HG03565 (cell line): Measurements from ENCODE around the gene CRISPLD2.
"Not testable (repeated sequence)": the region's sequence is repeated elsewhere in the genome, so short reads cannot be mapped to it uniquely, and the experiment has no call there.

Source experiments
- ATAC-seq: cut with Tn5 transposase; IDR thresholded peaks from one replicate; pipeline ENCODE4 v1.9.1; 2021; ENCODE audit warnings: mild to moderate bottlenecking, moderate library complexity; ENCODE audit not compliant: unreplicated experiment

CRISPLD2 gene

GRCh38 chr16:84927621-84928591 is 108.1 kb downstream of the CRISPLD2 start:
- ATAC-seq, result no peak

DNA sequence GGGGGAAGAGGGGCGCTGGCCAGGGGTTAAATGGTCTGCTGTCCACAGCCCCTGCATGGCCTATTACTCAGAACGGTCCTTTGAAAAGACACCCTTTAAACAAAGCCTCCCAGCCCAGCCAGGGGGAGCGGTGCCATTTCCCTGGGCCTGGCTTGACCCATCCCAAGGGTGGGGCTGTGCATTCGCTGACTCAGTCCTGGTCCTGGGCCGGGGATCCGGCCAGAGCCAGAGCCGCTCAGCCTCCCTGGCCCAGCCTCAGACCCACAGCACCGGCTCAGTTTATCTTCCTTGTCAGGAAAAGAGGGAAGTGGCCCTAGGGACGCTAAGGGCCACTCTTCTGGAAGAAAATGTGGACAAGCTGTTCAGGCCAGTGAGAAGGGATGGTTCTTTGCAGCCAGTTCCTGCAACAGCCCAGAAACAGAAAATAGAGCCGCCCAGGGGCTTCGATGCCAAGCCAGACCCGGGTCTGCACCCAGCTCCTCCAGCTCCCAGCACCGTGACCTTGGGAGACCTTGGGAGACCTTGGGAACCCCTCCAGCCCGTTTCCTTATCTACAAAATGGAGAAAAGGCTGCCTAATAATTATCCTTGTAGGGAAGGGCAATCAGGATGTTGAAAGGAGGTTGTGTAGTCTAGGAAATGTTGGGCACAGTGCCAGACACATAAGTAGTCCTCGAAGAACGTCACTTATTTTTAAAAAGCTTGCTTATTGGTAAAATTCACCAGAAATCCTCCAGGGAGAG is 109.1 kb downstream of the CRISPLD2 start:
- no peak for ATAC-seq

DNA sequence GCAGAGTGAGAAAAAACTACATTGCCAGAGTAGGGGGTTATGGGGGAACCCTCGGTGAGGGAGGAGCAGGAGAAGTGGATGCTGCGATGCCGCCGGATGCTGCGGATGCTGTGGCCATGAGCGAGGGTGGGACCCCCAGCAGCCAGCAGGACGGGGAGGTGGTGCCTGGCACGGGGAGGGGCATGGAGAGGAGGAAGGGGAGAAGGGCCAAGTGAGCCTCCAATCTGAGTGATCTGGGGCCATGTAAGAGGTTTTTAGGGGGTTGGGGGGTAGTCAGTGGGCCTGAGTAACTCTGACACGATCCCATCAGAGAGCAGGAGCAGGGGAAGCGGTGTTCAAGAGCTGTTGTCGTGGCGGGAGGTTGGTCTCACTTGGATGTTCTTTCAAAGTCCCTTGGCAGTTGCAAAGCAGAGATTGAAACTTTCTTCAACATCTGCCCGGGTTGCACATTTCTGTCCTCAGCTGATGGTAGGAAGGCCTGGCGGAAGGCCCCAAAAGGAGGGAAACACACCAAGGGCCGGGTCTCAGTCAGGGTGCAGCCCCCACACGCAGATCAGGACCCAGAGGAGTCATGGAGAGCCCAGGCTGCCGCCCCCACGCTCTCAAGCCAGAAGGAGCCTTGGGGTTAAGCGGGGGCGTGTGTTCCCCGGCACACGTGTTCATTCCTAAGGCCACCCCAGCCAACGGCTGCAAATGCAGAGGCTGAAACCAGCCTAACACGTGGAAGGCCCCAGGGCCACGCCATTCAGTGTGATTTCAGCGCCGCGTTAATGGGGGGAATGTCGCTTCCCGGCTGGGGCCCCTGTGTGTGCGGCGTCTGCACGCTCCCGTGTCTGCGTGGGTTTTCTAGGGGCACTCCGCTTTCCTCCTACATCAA is 109.9 kb downstream of the CRISPLD2 start:
- no peak for ATAC-seq

DNA sequence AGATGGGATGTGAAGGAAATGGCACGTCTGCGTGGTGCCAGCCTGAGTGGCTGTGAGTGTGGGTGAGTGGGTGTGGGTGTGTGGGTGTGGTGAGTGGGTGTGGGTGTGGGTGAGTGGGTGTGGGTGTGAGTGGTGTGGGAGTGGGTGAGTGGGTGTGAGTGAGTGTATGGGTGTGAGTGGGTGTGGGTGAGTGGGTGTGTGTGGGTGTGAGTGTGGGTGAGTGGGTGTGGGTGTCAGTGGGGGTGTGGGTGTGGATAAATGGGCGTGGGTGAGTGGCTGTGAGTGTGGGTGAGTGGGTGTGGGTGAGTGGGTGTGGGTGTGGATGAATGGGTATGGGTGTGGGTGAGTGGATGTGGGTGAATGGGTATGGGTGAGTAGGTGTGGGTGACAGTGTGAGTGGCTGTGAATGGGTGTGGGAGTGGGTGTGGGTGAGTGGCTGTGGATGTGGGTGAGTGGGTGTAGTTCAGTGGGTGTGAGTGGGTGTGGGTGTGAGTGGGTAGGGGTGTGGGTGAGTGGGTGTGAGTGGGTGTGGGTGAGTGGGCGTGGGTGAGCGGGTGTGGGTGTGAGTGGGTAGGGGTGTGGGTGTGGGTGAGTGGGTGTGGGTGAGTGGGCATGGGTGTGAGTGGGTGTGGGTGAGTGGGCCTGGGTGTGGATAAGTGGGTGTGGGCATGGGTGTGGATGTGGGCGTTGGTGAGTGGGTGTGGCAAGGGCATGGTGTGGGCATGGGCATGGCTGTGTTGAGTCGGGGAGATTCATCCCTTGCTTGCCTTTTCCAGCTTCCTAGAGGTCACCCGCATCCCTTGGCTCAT is 110.7 kb downstream of the CRISPLD2 start:
- ATAC-seq, result no peak

DNA sequence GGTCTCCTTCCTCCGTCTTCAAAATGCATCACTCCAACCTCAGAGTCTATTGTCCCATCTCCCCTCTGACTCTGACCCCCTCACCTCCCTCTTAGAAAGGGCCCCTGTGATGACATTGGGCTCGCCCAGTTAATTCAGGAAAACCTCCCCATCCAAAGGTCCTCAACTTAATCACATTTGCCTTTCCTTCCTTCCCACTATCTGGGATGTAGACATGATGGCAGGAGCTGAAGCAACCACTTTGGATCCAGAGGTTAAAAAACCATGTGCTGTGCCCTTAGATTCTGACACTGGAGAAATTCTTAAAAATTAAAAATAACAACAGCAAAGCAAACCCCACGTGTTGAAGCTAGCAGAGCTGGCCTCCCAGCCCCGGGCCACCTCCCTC is 111.3 kb downstream of the CRISPLD2 start:
- no peak for ATAC-seq

- no peak for ATAC-seq
These were observed 111.7 kb downstream of the CRISPLD2 start for GRCh38 chr16:84931506-84931905.

DNA sequence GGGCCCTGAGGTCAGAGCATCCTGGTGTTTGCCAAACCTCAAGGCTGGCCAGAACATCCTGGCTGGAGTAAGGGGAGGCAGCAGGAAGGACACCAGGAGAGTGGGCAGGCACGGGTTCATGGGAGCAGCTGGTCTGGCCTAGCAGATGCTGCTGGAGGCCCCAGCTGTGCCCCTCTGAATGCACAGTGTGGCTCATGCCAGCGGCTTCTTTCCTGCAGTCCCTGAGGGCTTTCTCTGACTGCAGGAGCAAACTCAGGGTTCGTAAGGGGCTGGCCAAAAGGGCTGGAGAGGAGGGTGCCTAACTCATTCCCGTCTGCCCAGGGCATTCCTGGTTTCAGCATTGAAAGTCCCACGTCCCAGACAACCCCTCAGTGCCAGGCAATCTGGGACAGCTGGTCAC is 112.9 kb downstream of the CRISPLD2 start:
- ATAC-seq, result no peak

DNA sequence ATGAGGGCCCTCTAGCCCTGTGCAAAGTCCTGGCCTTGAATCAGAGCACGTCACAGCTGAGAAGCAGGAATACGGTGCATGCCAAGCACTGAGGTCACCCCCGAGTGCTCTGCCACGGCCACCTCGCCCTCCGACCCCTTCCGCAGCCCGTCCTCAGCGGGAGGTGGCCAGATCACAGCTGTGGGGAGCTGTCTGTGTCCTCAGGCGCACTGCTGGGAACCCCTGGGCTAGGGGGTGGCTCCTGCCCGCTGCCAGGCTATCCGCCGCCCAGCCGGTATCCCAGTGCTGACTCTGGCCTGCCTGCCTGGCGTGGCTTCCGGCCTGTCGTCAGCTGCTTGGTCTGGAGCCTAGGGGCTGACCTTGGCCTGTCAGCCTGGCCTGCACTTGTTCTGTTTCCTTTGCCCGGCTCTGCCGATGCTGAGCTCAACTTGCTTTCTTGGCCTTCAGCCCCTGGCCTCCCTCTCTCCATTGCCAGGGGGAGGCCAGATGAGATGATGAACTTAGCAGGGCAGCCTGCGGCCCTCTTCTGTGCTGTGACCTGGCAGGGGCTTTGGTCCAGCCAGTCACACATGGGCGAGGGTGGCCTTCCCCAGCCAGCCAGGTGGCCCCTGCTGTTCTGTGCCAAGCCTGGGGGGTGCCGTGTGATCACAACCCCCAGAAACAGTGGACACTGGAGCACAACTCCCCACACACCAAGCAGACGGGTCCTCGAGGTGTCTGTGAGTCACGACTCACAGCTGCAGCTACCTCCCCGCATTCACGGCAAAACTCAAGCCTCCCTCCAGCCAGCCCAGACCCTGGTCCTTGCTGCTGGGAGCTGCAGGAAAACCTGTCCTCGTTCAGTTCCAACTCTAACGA is 114.2 kb downstream of the CRISPLD2 start:
- no peak for ATAC-seq

DNA sequence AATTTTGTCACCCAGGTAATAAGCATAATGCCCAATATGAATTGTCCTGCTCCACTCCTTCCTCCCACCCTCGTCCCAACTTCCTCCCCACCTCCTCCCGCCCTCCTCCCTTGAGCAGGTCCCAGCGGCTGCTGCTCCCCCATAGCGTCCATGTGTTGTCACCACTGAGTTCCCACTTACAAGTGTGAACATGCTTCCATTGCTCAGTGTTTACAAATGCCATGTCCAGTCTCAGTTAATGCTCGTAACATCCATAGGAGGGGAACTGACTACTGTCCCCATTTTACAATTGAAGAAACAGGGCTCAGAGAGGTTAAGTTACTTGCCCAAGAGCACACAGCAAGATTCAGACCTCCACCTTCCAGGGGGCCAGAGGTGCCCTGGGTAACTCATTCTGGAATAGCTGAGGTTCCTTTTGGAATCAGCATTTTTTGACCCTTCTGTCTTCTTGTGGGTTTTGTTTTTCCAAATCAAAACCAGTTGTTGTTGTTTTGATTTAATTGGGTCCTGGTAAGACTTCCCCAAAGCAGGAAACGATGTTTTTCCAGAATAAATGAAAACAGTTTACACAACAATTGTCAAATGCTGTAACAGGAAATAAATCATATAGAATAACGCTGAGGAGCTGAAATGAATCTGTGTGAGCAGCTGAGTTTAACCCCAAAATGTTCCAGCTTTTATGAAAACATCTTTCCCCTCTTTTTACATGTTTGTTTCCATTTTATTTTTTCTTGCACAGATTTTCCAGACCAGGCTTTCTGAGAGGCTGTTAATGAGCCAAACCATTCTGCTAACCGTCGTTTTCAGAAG is 117.6 kb downstream of the CRISPLD2 start:
- ATAC-seq, result no peak

DNA sequence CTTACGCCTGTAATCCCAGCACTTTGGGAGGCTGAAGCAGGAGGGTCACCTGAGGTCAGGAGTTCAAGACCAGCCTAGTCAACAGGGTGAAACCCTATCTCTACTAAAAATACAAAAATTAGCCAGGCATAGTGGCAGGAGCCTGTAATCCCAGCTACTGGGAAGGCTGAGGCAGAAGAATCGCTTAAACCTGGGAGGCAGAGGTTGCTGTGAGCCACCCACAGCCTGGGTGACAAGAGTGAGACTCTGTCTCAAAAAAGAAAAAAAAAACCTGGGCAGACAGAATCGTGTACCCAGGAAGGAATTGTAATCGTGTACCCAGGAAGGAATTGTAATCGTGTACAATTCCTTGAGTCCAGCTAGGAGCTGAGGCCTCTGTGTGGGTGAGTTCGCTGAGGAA is 118.8 kb downstream of the CRISPLD2 start:
- not testable (repeated sequence) for ATAC-seq

GRCh38 chr16:84940670-84941551 is 121.1 kb downstream of the CRISPLD2 start:
- no peak for ATAC-seq

DNA sequence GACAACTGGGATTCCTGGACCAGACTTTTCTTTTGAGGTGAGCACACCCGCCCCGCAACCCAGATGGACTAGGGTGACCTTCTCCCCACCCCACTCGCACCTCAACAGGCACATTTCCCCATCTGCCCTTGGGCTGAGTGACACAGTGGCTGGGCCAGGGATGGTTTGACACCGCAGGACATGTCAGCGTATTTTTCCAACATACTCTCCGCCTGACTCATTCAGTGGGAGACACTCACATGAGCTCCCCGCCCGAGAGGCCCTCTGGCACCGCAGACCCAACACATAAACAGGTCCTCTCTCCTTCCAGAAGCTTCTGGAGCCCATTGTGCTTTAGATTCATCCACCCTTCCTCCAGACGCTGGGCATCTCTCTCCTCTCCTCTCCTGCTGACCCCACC is 122.1 kb downstream of the CRISPLD2 start:
- no peak for ATAC-seq

- no peak for ATAC-seq
These were observed 123.0 kb downstream of the CRISPLD2 start for GRCh38 chr16:84942786-84943185.

GRCh38 chr16:84943620-84944019 is 123.8 kb downstream of the CRISPLD2 start:
- ATAC-seq, result no peak

- ATAC-seq, result no peak
These were observed 127.2 kb downstream of the CRISPLD2 start for GRCh38 chr16:84947022-84947421.

DNA sequence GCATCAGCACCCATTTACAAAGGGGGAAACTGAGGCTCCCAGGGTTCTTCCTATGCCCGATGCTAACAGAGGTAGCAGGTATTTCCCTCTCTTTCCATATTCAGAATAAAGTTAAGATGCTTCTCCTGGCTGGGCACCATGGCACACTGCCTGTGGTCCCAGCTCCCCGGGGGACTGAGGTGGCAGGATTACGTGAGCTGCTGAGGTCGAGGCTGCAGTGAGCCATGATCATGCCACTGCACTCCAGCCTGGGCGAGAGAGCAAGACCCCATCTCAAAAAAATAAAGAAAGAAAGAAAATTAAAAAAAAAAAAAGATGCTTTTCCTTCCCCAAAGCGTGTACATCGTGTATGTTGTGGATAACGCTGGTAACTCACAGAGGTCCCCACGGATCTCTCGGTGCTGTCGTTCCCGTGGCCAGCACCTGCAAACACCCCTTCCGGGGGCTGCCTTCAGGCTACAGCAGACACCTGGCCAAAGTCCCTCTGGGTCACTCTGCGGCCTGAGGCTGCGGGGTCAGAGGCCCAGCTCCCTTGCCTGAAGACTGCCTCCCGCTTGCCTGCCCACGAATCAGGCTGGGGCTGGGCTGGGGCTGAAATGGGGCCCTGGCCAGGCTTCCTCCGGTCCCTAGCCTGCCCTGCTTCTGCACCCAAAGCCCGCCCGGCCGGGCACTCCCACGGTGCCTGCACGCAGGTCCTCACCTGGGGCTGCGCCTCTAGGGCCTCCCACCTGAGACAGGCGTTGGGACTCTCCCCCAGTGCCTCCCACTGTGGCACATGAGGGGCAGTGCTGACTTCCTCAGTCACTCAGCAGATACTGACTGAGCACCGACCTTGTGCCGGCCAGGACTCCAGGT is 128.4 kb downstream of the CRISPLD2 start:
- no peak for ATAC-seq
